Measurements from ENCODE around the gene COL17A1. TPM values are rescaled to one million over a fixed set of nuclear protein-coding genes. Genes with fewer than 3 reads are reported as not detected.

The COL17A1 gene
- total and polyA plus RNA-seq, 2 of the 13 experiments (the other 11 are each of a cell fraction or from before 2014, with no cell fraction given) = 0.03 TPM; not detected in 1

DNA sequence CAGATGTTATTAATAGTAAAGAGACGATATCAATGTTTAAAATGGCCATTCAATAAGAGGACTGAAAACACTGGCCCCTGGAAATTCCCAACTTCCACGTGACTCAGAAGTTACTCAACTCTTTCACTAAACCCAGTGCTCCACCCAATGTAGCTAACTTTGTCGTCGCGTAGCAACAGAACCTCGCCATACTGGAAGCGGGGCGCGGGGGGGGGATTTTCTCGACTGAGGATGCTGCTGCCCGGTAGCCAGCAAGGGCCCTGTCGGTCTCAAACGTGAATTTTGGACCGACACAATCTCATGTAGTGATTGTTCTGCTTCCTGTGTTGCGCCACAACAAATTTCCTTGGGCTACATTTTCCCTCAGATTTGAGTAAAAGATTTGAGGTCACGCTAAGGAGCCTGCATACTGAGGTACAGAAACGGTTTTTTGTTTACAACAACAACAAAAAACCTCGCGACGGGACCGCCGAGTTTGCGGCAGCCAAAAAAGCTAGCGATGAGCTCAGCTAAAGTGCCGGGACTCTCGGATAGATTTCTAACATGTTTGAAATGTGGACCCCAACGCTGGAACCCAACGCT lies 35.3 kb upstream of the COL17A1 start (continued):
- TF ChIP-seq, protein P1, sequence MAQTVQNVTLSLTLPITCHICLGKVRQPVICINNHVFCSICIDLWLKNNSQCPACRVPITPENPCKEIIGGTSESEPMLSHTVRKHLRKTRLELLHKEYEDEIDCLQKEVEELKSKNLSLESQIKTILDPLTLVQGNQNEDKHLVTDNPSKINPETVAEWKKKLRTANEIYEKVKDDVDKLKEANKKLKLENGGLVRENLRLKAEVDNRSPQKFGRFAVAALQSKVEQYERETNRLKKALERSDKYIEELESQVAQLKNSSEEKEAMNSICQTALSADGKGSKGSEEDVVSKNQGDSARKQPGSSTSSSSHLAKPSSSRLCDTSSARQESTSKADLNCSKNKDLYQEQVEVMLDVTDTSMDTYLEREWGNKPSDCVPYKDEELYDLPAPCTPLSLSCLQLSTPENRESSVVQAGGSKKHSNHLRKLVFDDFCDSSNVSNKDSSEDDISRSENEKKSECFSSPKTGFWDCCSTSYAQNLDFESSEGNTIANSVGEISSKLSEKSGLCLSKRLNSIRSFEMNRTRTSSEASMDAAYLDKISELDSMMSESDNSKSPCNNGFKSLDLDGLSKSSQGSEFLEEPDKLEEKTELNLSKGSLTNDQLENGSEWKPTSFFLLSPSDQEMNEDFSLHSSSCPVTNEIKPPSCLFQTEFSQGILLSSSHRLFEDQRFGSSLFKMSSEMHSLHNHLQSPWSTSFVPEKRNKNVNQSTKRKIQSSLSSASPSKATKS (CRISPR knock-in tag; IDR thresholded peaks at IDR 0.05) = no peak
- TF ChIP-seq, protein P2, sequence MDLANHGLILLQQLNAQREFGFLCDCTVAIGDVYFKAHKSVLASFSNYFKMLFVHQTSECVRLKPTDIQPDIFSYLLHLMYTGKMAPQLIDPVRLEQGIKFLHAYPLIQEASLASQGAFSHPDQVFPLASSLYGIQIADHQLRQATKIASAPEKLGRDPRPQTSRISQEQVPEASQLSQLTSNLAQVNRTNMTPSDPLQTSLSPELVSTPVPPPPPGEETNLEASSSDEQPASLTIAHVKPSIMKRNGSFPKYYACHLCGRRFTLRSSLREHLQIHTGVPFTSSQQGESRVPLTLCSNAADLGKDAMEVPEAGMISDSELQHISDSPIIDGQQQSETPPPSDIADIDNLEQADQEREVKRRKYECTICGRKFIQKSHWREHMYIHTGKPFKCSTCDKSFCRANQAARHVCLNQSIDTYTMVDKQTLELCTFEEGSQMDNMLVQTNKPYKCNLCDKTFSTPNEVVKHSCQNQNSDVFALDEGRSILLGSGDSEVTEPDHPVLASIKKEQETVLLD (CRISPR knock-in tag; IDR thresholded peaks at IDR 0.05; ENCODE audit: low read depth) = no peak
- TF ChIP-seq ZNF335 (CRISPR knock-in tag; IDR thresholded peaks at IDR 0.05) (no peak), ZNF543 (CRISPR knock-in tag; IDR thresholded peaks at IDR 0.05) (no peak), ELF1 (CRISPR knock-in tag; IDR thresholded peaks at IDR 0.05) (peak; percentile 36; the same call in 1 of the 2 replicates), KLF9 (CRISPR knock-in tag; IDR thresholded peaks at IDR 0.05; ENCODE audit: low read depth) (no peak), RAD21 (CRISPR knock-in tag; IDR thresholded peaks at IDR 0.05) (no peak), KAT7 (CRISPR knock-in tag; IDR thresholded peaks at IDR 0.05; ENCODE audit: borderline replicate concordance) (no peak), SYNCRIP (IDR thresholded peaks at IDR 0.05; ENCODE audit: insufficient read depth, low read depth, low read length) (no peak), ZFP37 (CRISPR knock-in tag; IDR thresholded peaks at IDR 0.05; ENCODE audit: borderline replicate concordance) (no peak), EED (CRISPR knock-in tag; IDR thresholded peaks at IDR 0.05) (no peak), ZNF607 (CRISPR knock-in tag; IDR thresholded peaks at IDR 0.05; ENCODE audit: borderline replicate concordance) (no peak), MLLT10 (CRISPR knock-in tag; IDR thresholded peaks at IDR 0.05) (no peak), ZNF333 (CRISPR knock-in tag; IDR thresholded peaks at IDR 0.05; ENCODE audit: borderline replicate concordance) (no peak), ONECUT2 (CRISPR knock-in tag; IDR thresholded peaks at IDR 0.05) (no peak), KMT2A (CRISPR knock-in tag; IDR thresholded peaks at IDR 0.05) (no peak), ZNF841 (CRISPR knock-in tag; IDR thresholded peaks at IDR 0.05; ENCODE audit: borderline replicate concordance) (no peak), WIZ (CRISPR knock-in tag; IDR thresholded peaks at IDR 0.05) (no peak)
- TF ChIP-seq, protein P3, sequence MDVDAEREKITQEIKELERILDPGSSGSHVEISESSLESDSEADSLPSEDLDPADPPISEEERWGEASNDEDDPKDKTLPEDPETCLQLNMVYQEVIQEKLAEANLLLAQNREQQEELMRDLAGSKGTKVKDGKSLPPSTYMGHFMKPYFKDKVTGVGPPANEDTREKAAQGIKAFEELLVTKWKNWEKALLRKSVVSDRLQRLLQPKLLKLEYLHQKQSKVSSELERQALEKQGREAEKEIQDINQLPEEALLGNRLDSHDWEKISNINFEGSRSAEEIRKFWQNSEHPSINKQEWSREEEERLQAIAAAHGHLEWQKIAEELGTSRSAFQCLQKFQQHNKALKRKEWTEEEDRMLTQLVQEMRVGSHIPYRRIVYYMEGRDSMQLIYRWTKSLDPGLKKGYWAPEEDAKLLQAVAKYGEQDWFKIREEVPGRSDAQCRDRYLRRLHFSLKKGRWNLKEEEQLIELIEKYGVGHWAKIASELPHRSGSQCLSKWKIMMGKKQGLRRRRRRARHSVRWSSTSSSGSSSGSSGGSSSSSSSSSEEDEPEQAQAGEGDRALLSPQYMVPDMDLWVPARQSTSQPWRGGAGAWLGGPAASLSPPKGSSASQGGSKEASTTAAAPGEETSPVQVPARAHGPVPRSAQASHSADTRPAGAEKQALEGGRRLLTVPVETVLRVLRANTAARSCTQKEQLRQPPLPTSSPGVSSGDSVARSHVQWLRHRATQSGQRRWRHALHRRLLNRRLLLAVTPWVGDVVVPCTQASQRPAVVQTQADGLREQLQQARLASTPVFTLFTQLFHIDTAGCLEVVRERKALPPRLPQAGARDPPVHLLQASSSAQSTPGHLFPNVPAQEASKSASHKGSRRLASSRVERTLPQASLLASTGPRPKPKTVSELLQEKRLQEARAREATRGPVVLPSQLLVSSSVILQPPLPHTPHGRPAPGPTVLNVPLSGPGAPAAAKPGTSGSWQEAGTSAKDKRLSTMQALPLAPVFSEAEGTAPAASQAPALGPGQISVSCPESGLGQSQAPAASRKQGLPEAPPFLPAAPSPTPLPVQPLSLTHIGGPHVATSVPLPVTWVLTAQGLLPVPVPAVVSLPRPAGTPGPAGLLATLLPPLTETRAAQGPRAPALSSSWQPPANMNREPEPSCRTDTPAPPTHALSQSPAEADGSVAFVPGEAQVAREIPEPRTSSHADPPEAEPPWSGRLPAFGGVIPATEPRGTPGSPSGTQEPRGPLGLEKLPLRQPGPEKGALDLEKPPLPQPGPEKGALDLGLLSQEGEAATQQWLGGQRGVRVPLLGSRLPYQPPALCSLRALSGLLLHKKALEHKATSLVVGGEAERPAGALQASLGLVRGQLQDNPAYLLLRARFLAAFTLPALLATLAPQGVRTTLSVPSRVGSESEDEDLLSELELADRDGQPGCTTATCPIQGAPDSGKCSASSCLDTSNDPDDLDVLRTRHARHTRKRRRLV (CRISPR knock-in tag; IDR thresholded peaks at IDR 0.05) = peak; percentile 68; the same call in 1 of the 2 replicates
- TF ChIP-seq, protein P4, sequence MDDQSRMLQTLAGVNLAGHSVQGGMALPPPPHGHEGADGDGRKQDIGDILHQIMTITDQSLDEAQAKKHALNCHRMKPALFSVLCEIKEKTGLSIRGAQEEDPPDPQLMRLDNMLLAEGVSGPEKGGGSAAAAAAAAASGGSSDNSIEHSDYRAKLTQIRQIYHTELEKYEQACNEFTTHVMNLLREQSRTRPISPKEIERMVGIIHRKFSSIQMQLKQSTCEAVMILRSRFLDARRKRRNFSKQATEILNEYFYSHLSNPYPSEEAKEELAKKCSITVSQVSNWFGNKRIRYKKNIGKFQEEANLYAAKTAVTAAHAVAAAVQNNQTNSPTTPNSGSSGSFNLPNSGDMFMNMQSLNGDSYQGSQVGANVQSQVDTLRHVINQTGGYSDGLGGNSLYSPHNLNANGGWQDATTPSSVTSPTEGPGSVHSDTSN (CRISPR knock-in tag; IDR thresholded peaks at IDR 0.05; ENCODE audit: borderline replicate concordance) = no peak
